GM12872 (cell line): ENCODE results near the gene ROBO2.

ENCODE experiments used
- CTCF ChIP-seq: IDR thresholded peaks from 3 replicates; pipeline ENCODE4 v1.5.1; 2011; ENCODE audit warnings: low read depth, mild to moderate bottlenecking, low read length, moderate library complexity; ENCODE audit not compliant: insufficient read depth

The ROBO2 gene

GRCh38 chr3:77122652-77123051, 82.8 kb downstream of the ROBO2 start:
- TF ChIP-seq CTCF, result no peak

- TF ChIP-seq CTCF, result no peak
Observed at GRCh38 chr3:77125966-77126365, 86.1 kb downstream of the ROBO2 start.

- TF ChIP-seq CTCF, result no peak
Observed at GRCh38 chr3:77134769-77135168, 94.9 kb downstream of the ROBO2 start.

- no peak for TF ChIP-seq CTCF
Observed at GRCh38 chr3:77137559-77137958, 97.7 kb downstream of the ROBO2 start.

- no peak for TF ChIP-seq CTCF
Observed at GRCh38 chr3:77139624-77140023, 99.7 kb downstream of the ROBO2 start.

GRCh38 chr3:77141423-77141822, 101.5 kb downstream of the ROBO2 start:
- TF ChIP-seq CTCF, result no peak

GRCh38 chr3:77142578-77142977, 102.7 kb downstream of the ROBO2 start:
- TF ChIP-seq CTCF, result no peak

- TF ChIP-seq CTCF, result no peak
Observed at GRCh38 chr3:77146004-77146403, 106.1 kb downstream of the ROBO2 start.
